MM.1S (cell line): ENCODE results near the gene SNAI3.
A peak's percentile ranks its signal among the peaks of the same experiment; 100 is the strongest.

ENCODE experiments used
- DNase-seq: peaks from one replicate; pipeline ENCODE4 v3.0.0-alpha.2; 2015
- H2AFZ ChIP-seq: fragments of 300-600 bp; sonication (generic); 2 replicates; pipeline ENCODE4 v1.6.0; 2016; ENCODE audit warnings: antibody characterized with exemption, low read length
- H3F3A ChIP-seq: fragments of 300-600 bp; sonication (generic); 2 replicates; pipeline ENCODE4 v1.6.1; 2016; ENCODE audit warnings: mild to moderate bottlenecking, antibody characterized with exemption, low read length, moderate library complexity, mixed read lengths; ENCODE audit not compliant: insufficient read depth
- H3K27ac ChIP-seq: fragments of 300-600 bp; sonication (generic); 2 replicates; pipeline ENCODE4 v1.5.1; 2016; ENCODE audit warnings: mild to moderate bottlenecking, low read length
- H3K27me3 ChIP-seq: fragments of 300-600 bp; sonication (generic); replicated peaks from 2 replicates; pipeline ENCODE4 v1.6.0; 2016; ENCODE audit warnings: low read length; ENCODE audit not compliant: insufficient read depth
- H3K36me3 ChIP-seq: fragments of 300-600 bp; sonication (generic); replicated peaks from 2 replicates; pipeline ENCODE4 v1.6.1; 2016; ENCODE audit warnings: mild to moderate bottlenecking, low read length, mixed read lengths; ENCODE audit not compliant: insufficient read depth
- H3K4me1 ChIP-seq: fragments of 300-600 bp; sonication (generic); 2 replicates; pipeline ENCODE4 v1.6.1; 2016; ENCODE audit warnings: low read length, mixed read lengths
- H3K4me2 ChIP-seq: fragments of 300-600 bp; sonication (generic); 2 replicates; pipeline ENCODE4 v1.6.0; 2016; ENCODE audit warnings: low read depth, low read length
- H3K4me3 ChIP-seq: fragments of 300-600 bp; sonication (generic); 2 replicates; pipeline ENCODE4 v1.5.1; 2016; ENCODE audit warnings: low read length, mixed read lengths
- H3K79me2 ChIP-seq: fragments of 300-600 bp; sonication (generic); 2 replicates; pipeline ENCODE4 v1.6.1; 2016; ENCODE audit warnings: mixed run types, low read length, mixed read lengths
- H3K9ac ChIP-seq: fragments of 300-600 bp; sonication (generic); 2 replicates; pipeline ENCODE4 v1.6.1; 2016; ENCODE audit warnings: low read length, mixed read lengths
- H3K9me2 ChIP-seq: fragments of 300-600 bp; sonication (generic); replicated peaks from 2 replicates; pipeline ENCODE4 v1.6.1; 2016; ENCODE audit warnings: mild to moderate bottlenecking, low read length, mixed read lengths; ENCODE audit not compliant: insufficient read depth
- H3K9me3 ChIP-seq: fragments of 300-600 bp; sonication (generic); replicated peaks from 2 replicates; pipeline ENCODE4 v1.6.1; 2016; ENCODE audit warnings: mild to moderate bottlenecking, low read length, mixed read lengths; ENCODE audit not compliant: insufficient read depth
- H4K20me1 ChIP-seq: fragments of 300-600 bp; sonication (generic); 2 replicates; pipeline ENCODE4 v1.6.1; 2016; ENCODE audit warnings: mild to moderate bottlenecking, low read length, moderate library complexity, mixed read lengths; ENCODE audit not compliant: insufficient read depth
- EZH2 ChIP-seq: fragments of 300-600 bp; sonication (generic); optimal IDR thresholded peaks from 2 replicates; pipeline ENCODE3; 2017; ENCODE audit warnings: low read depth, mild to moderate bottlenecking, antibody characterized with exemption, low read length, mixed read lengths
- EZH2phosphoT487 ChIP-seq: fragments of 300-600 bp; sonication (generic); IDR thresholded peaks from 2 replicates; pipeline ENCODE4 v1.6.1; 2018; ENCODE audit warnings: antibody characterized with exemption, low read length
- TF ChIP-seq, protein P1 (sequence below): fragments of 300-600 bp; sonication (generic); IDR thresholded peaks from 2 replicates; pipeline ENCODE4 v1.5.1; 2016; ENCODE audit warnings: antibody characterized with exemption, low read length, mixed read lengths

Gene SNAI3

GRCh38 chr16:88705076-88705684 is 18.9 kb upstream of the SNAI3 start:
- H3K4me2 ChIP-seq, result peak overlapping the region; percentile 72
- H3K9me2 ChIP-seq, result no peaks in the 10 kb centered on the region
- H3K27ac ChIP-seq, result peak overlapping the region; percentile 44; the same call in 1 of the 2 replicates
- peaks cover 37% of the 10 kb centered on the region for H3K79me2 ChIP-seq
- DNase-seq, result peak; percentile 12
- H3F3A ChIP-seq, result peaks cover 7% of the 10 kb centered on the region; the same call in 1 of the 2 replicates
- H3K9me3 ChIP-seq, result no peaks in the 10 kb centered on the region
- peaks cover 12% of the 10 kb centered on the region for H3K4me1 ChIP-seq
- no peaks in the 10 kb centered on the region for H4K20me1 ChIP-seq
- TF ChIP-seq EZH2 (no peak), EZH2phosphoT487 (no peak)
- TF ChIP-seq, protein P1, sequence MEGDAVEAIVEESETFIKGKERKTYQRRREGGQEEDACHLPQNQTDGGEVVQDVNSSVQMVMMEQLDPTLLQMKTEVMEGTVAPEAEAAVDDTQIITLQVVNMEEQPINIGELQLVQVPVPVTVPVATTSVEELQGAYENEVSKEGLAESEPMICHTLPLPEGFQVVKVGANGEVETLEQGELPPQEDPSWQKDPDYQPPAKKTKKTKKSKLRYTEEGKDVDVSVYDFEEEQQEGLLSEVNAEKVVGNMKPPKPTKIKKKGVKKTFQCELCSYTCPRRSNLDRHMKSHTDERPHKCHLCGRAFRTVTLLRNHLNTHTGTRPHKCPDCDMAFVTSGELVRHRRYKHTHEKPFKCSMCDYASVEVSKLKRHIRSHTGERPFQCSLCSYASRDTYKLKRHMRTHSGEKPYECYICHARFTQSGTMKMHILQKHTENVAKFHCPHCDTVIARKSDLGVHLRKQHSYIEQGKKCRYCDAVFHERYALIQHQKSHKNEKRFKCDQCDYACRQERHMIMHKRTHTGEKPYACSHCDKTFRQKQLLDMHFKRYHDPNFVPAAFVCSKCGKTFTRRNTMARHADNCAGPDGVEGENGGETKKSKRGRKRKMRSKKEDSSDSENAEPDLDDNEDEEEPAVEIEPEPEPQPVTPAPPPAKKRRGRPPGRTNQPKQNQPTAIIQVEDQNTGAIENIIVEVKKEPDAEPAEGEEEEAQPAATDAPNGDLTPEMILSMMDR, result no peak
- peak overlapping the region; percentile 64 for H3K4me3 ChIP-seq
- no peaks in the 10 kb centered on the region for H3K36me3 ChIP-seq
- H3K27me3 ChIP-seq, result no peaks in the 10 kb centered on the region
- H2AFZ ChIP-seq, result no peak overlapping the region
- H3K9ac ChIP-seq, result peak overlapping the region; percentile 66

DNA sequence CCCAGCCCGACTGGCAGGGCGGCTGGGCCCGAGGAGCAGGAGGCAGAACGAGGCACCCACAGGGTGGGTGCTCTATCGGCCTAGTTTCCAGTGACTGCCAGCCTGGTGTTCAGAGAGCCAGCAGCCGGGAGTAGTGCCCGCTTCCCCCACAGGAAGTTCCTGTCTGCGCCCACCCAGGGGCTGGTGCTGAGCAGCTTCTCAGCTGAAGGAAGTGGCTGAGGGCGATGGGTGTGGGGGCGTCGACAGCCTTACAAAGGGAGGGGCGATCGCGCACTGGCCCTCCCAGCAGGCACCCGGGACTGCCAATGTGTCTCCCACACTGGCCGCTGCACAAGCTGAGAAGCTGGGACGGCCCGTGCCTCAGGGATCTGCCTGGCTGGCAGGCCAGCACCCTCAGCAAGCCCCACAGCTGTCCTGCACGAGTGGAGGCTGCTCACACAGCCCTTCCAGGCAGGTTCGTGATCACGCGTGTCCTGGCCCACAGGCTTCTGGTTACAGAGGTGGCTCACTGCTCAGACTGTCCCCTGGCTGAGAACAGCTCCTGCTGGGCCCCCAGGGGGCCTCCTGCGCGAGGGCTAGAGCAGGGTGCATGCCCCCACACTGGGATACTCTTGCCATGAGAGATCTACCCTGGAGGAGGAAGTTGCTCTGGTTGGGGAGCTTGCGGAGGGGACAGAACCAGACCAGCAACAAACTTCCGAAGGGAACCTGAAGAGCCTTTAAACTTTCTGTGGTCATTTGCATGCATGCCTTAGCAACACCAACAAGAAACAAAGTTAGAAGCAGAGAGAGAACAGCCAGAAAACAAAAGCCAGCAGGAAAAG is 17.4 kb upstream of the SNAI3 start:
- Histone ChIP-seq H3K9me3 (no peaks in the 10 kb centered on the region), H2AFZ (no peak overlapping the region), H3K9me2 (no peaks in the 10 kb centered on the region), H4K20me1 (no peaks in the 10 kb centered on the region), H3K27me3 (no peaks in the 10 kb centered on the region), H3K4me1 (peaks cover 13% of the 10 kb centered on the region), H3K27ac (no peak overlapping the region), H3K79me2 (peaks cover 35% of the 10 kb centered on the region), H3K9ac (no peak overlapping the region), H3K4me2 (no peak overlapping the region), H3F3A (peaks cover 7% of the 10 kb centered on the region; the same call in 1 of the 2 replicates), H3K36me3 (no peaks in the 10 kb centered on the region), H3K4me3 (no peak overlapping the region)
- no peak for TF ChIP-seq EZH2
- no peak for DNase-seq

- H3K9me2 ChIP-seq, result no peaks in the 10 kb centered on the region
- H2AFZ ChIP-seq, result no peak overlapping the region
- no peak overlapping the region for H3K27ac ChIP-seq
- H3K4me3 ChIP-seq, result no peak overlapping the region
- H4K20me1 ChIP-seq, result no peaks in the 10 kb centered on the region
- peaks cover 7% of the 10 kb centered on the region; the same call in 1 of the 2 replicates for H3F3A ChIP-seq
- peaks cover 29% of the 10 kb centered on the region for H3K79me2 ChIP-seq
- H3K9ac ChIP-seq, result no peak overlapping the region
- H3K4me2 ChIP-seq, result no peak overlapping the region
- no peaks in the 10 kb centered on the region for H3K27me3 ChIP-seq
- no peaks in the 10 kb centered on the region for H3K36me3 ChIP-seq
- DNase-seq, result no peak
- TF ChIP-seq, protein P1, result no peak
- TF ChIP-seq EZH2, result no peak
- TF ChIP-seq EZH2phosphoT487, result no peak
- no peaks in the 10 kb centered on the region for H3K9me3 ChIP-seq
- peaks cover 13% of the 10 kb centered on the region for H3K4me1 ChIP-seq
Observed at GRCh38 chr16:88702371-88703210, 16.3 kb upstream of the SNAI3 start.
